ENCODE data around the gene PTGS1.

- TF ChIP-seq, protein P1, sequence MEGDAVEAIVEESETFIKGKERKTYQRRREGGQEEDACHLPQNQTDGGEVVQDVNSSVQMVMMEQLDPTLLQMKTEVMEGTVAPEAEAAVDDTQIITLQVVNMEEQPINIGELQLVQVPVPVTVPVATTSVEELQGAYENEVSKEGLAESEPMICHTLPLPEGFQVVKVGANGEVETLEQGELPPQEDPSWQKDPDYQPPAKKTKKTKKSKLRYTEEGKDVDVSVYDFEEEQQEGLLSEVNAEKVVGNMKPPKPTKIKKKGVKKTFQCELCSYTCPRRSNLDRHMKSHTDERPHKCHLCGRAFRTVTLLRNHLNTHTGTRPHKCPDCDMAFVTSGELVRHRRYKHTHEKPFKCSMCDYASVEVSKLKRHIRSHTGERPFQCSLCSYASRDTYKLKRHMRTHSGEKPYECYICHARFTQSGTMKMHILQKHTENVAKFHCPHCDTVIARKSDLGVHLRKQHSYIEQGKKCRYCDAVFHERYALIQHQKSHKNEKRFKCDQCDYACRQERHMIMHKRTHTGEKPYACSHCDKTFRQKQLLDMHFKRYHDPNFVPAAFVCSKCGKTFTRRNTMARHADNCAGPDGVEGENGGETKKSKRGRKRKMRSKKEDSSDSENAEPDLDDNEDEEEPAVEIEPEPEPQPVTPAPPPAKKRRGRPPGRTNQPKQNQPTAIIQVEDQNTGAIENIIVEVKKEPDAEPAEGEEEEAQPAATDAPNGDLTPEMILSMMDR (IDR thresholded peaks at IDR 0.05; ENCODE audit: poor library complexity, severe bottlenecking), result no peak
- no peak for TF ChIP-seq EZH2 (IDR thresholded peaks at IDR 0.05; ENCODE audit: borderline replicate concordance, insufficient read depth, low read length, poor library complexity, severe bottlenecking)
- TF ChIP-seq POLR2AphosphoS5 (IDR thresholded peaks at IDR 0.05), result no peak
- no peak for TF ChIP-seq EP300 (conservative IDR thresholded peaks at IDR 0.05; ENCODE audit: poor library complexity, severe bottlenecking)
- no peak for TF ChIP-seq TAF1 (IDR thresholded peaks at IDR 0.05; ENCODE audit: low read depth)
- TF ChIP-seq, protein P2, sequence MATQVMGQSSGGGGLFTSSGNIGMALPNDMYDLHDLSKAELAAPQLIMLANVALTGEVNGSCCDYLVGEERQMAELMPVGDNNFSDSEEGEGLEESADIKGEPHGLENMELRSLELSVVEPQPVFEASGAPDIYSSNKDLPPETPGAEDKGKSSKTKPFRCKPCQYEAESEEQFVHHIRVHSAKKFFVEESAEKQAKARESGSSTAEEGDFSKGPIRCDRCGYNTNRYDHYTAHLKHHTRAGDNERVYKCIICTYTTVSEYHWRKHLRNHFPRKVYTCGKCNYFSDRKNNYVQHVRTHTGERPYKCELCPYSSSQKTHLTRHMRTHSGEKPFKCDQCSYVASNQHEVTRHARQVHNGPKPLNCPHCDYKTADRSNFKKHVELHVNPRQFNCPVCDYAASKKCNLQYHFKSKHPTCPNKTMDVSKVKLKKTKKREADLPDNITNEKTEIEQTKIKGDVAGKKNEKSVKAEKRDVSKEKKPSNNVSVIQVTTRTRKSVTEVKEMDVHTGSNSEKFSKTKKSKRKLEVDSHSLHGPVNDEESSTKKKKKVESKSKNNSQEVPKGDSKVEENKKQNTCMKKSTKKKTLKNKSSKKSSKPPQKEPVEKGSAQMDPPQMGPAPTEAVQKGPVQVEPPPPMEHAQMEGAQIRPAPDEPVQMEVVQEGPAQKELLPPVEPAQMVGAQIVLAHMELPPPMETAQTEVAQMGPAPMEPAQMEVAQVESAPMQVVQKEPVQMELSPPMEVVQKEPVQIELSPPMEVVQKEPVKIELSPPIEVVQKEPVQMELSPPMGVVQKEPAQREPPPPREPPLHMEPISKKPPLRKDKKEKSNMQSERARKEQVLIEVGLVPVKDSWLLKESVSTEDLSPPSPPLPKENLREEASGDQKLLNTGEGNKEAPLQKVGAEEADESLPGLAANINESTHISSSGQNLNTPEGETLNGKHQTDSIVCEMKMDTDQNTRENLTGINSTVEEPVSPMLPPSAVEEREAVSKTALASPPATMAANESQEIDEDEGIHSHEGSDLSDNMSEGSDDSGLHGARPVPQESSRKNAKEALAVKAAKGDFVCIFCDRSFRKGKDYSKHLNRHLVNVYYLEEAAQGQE (IDR thresholded peaks at IDR 0.05; ENCODE audit: borderline replicate concordance), result no peak
- TF ChIP-seq SMC3 (conservative IDR thresholded peaks at IDR 0.05; ENCODE audit: poor library complexity), result no peak
- no peak for TF ChIP-seq MXI1 (conservative IDR thresholded peaks at IDR 0.05; ENCODE audit: poor library complexity, severe bottlenecking)
- TF ChIP-seq RAD21 (conservative IDR thresholded peaks at IDR 0.05), result no peak
Measured at GRCh38 chr9:122392284-122392683, 21.5 kb downstream of the PTGS1 start.
